Measurements from ENCODE around the gene GLDN.

GLDN gene

DNA sequence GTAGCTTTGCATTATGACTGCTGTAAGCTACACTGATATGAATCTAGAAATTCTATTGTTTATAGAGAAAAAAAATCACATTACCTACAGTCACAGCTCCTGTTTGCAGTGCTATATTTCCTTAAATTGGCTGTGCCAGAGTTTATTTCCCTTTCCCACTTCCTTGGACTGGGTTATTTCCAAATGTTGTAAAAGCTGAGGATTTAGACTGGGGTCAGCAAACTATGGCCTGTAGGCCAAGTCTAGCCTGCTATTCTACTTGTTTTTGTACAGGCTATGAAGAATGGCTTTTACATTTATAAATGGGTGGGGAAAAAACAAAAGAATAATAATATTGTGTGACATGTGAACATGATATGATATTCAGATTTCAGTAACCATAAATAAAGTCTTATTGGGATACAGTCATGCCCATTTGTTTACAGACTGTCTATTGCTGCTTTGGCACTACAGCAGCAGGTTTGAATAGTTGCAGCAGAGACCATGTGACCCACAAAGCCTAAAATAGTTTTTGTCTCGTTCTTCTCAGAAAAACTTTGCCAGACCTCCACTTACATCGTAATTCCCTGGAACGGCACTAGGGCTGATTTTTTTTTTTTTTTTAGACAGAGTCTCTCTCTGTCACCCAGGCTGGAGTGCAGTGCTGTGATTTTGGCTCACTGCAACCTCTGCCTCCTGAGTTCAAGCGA, 7.8 kb downstream of the GLDN start:
- DNase-seq, result no peak
- Histone ChIP-seq H3K27me3 (ENCODE audit: insufficient read depth, low read depth, severe bottlenecking) (no peaks in the 10 kb centered on the region), H3K27ac (no peak overlapping the region), H3K36me3 (no peaks in the 10 kb centered on the region), H3K4me3 (ENCODE audit: low read depth, low read length) (no peak overlapping the region), H3K9me3 (ENCODE audit: severe bottlenecking) (no peaks in the 10 kb centered on the region)
- TF ChIP-seq, protein P1, sequence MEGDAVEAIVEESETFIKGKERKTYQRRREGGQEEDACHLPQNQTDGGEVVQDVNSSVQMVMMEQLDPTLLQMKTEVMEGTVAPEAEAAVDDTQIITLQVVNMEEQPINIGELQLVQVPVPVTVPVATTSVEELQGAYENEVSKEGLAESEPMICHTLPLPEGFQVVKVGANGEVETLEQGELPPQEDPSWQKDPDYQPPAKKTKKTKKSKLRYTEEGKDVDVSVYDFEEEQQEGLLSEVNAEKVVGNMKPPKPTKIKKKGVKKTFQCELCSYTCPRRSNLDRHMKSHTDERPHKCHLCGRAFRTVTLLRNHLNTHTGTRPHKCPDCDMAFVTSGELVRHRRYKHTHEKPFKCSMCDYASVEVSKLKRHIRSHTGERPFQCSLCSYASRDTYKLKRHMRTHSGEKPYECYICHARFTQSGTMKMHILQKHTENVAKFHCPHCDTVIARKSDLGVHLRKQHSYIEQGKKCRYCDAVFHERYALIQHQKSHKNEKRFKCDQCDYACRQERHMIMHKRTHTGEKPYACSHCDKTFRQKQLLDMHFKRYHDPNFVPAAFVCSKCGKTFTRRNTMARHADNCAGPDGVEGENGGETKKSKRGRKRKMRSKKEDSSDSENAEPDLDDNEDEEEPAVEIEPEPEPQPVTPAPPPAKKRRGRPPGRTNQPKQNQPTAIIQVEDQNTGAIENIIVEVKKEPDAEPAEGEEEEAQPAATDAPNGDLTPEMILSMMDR (IDR thresholded peaks at IDR 0.05; ENCODE audit: low read depth, low read length), result no peak

DNA sequence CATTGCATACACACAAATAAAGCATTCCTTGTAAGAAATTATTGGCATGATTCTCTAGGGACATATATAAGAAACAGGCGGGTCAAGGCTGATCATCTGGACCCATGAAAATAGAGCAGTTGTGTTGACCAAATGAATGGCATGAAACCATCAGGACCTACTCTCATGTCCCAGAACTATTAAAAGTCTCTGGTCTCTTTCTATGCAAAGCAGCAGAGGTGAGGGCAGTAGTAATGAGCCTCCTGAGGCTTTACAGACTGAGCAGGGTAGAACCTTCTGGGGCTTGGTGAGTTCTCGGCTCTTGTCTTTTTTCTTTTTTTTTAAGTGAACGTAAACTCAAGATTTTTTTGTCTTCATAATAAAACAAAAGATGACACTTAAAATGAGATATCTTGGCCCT, 9.3 kb downstream of the GLDN start:
- no peaks in the 10 kb centered on the region for H3K27me3 ChIP-seq (ENCODE audit: insufficient read depth, low read depth, severe bottlenecking)
- H3K9me3 ChIP-seq (ENCODE audit: severe bottlenecking), result no peaks in the 10 kb centered on the region
- no peak overlapping the region for H3K4me3 ChIP-seq (ENCODE audit: low read depth, low read length)
- TF ChIP-seq, protein P1 (IDR thresholded peaks at IDR 0.05; ENCODE audit: low read depth, low read length), result no peak
- H3K36me3 ChIP-seq, result no peaks in the 10 kb centered on the region
- no peak overlapping the region for H3K27ac ChIP-seq
- DNase-seq, result no peak

DNA sequence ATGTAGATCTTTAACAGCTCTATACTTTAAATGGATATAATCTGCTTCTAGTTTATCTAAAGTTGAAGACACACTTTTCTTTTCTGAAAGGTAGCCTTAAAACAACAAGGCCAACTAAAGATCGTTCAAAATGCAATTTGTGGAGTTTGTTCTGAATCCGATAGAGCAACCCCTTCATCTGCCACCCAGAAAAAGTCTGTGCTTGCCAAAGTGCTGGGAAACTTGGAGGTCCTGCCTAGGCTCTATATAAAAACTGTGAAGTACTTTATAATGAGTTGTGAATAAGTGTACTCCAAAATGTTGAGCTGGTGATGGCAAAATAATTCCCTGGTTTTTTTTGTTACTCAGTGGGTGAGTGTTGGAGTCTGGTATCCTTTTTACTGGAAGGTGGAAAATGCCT, 12.5 kb downstream of the GLDN start:
- Histone ChIP-seq H3K9me3 (ENCODE audit: severe bottlenecking) (no peaks in the 10 kb centered on the region), H3K36me3 (no peaks in the 10 kb centered on the region), H3K27ac (no peak overlapping the region), H3K4me3 (ENCODE audit: low read depth, low read length) (no peak overlapping the region), H3K27me3 (ENCODE audit: insufficient read depth, low read depth, severe bottlenecking) (no peaks in the 10 kb centered on the region)
- TF ChIP-seq, protein P1 (IDR thresholded peaks at IDR 0.05; ENCODE audit: low read depth, low read length), result no peak
- no peak for DNase-seq

DNA sequence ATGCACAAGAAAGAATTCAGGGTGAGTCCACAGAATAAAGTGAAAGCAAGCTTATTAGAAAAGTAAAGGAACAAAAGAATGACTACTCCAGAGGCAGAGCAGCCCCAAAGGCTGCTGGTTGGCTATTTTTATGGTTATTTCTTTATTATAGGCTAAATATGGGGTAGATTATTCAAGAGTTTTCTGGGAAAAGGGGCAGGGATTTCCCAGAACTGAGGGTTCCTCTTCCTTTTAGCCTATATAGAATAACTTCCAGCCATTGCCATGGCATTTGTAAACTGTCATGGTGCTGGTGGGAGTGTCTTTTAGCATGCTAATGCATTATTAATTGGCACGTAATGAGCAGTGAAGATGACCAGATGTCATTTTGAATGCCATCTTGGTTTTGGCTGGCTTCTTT, 13.6 kb downstream of the GLDN start:
- Histone ChIP-seq H3K27me3 (ENCODE audit: insufficient read depth, low read depth, severe bottlenecking) (no peaks in the 10 kb centered on the region), H3K27ac (no peak overlapping the region), H3K36me3 (no peaks in the 10 kb centered on the region), H3K4me3 (ENCODE audit: low read depth, low read length) (no peak overlapping the region), H3K9me3 (ENCODE audit: severe bottlenecking) (no peaks in the 10 kb centered on the region)
- TF ChIP-seq, protein P1 (IDR thresholded peaks at IDR 0.05; ENCODE audit: low read depth, low read length), result no peak
- DNase-seq, result no peak

DNA sequence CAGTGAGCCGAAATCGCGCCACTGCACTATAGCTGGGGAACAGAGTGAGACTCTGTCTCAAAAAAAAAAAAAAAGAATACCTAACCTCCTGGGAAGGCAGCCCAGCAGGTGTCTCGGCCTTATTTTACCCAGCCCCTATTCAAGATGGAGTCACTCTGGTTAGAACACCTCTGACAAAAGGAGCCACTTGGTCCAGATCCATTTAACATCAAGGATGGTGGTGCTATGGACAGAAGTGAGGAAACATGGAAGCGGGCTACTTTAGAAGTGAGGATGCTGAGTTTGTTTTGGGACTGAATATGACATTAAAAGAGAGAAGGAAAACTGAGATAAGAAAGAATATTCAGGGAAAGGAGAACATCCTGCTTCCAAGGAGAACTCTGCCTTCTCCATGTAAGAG, 14.7 kb downstream of the GLDN start:
- Histone ChIP-seq H3K27me3 (ENCODE audit: insufficient read depth, low read depth, severe bottlenecking) (no peaks in the 10 kb centered on the region), H3K9me3 (ENCODE audit: severe bottlenecking) (no peaks in the 10 kb centered on the region), H3K36me3 (no peaks in the 10 kb centered on the region), H3K27ac (no peak overlapping the region), H3K4me3 (ENCODE audit: low read depth, low read length) (no peak overlapping the region)
- no peak for DNase-seq
- TF ChIP-seq, protein P1 (IDR thresholded peaks at IDR 0.05; ENCODE audit: low read depth, low read length), result no peak

DNA sequence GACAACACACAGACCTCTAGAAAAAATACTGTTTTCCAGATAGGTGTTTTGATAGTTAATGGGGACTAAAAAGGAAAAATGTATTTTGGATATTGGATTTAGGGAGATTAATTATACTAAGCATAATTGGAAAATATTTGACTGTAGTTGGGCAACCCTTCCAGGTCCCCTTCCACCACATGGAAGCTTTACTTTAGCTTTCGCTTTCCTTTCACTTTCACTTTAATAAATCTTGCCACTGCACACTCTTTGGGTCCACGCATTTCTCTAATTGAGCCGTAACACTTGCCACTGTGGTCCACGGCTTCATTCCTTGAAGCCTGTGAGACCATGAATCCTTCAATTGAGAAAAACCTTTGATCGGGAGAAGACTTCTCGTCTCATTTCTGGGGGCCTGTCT, 15.5 kb downstream of the GLDN start:
- DNase-seq, result no peak
- H3K27me3 ChIP-seq (ENCODE audit: insufficient read depth, low read depth, severe bottlenecking), result no peaks in the 10 kb centered on the region

More for the DNA sequence above, 15.5 kb downstream of the GLDN start:
- Histone ChIP-seq H3K9me3 (ENCODE audit: severe bottlenecking) (no peaks in the 10 kb centered on the region), H3K36me3 (no peaks in the 10 kb centered on the region), H3K27ac (no peak overlapping the region), H3K4me3 (ENCODE audit: low read depth, low read length) (no peak overlapping the region)
- TF ChIP-seq, protein P1 (IDR thresholded peaks at IDR 0.05; ENCODE audit: low read depth, low read length), result no peak

All from WERI-Rb-1 (cell line).